ENCODE results near the gene ERC2. TPM values are rescaled to one million over a fixed set of nuclear protein-coding genes. Genes with fewer than 3 reads are reported as not detected.

The ERC2 gene
- total and polyA plus RNA-seq, 2 donors (not counting 3 experiments of a cell fraction or from before 2014, with no cell fraction given) = 5.6 to 15.5 TPM

- Histone ChIP-seq H3K9ac (replicated peaks; ENCODE audit: extremely low read depth, insufficient read depth, low read length) (no peak overlapping the region), H3K79me2 (ENCODE audit: control insufficient read depth, insufficient read depth, low read length) (no peaks in the 10 kb centered on the region), H3K4me2 (ENCODE audit: insufficient read depth, low read length) (no peak overlapping the region), H3K36me3 (ENCODE audit: control insufficient read depth in 2 of 2, extremely low read depth in 1 of 2, insufficient read depth in 2 of 2, low read length in 2 of 2) (no peaks in the 10 kb centered on the region), H3K9me1 (replicated peaks; ENCODE audit: control insufficient read depth, extremely low read depth, insufficient read depth, low read length) (no peaks in the 10 kb centered on the region), H3K27me3 (ENCODE audit: control insufficient read depth in 2 of 2, insufficient read depth in 2 of 2, low read length in 2 of 2) (no peaks in the 10 kb centered on the region), H3K4me3 (replicated peaks in 1 of 3; ENCODE audit: insufficient read depth in 1 of 3, low read depth in 1 of 3, low read length in 3 of 3) (no peak overlapping the region), H3K4me1 (ENCODE audit: control insufficient read depth, extremely low read depth, insufficient read depth, low read length) (no peaks in the 10 kb centered on the region), H4K20me1 (replicated peaks; ENCODE audit: control insufficient read depth, extremely low read depth, insufficient read depth, low read length) (no peaks in the 10 kb centered on the region), H3K9me3 (replicated peaks; ENCODE audit: control insufficient read depth, insufficient read depth, low read length) (no peaks in the 10 kb centered on the region), H3K27ac (ENCODE audit: insufficient read depth, low read depth, low read length) (no peak overlapping the region), H2AFZ (ENCODE audit: low read depth, low read length) (no peak overlapping the region)
- intact Hi-C loops (cut with micrococcal nuclease) = no loop called here
- ChIA-PET CTCF (no interaction called here), POLR2A (no interaction called here)
- dilution Hi-C loops (cut with MboI; ENCODE audit: extremely low pct_ligation_motif_present, low sequenced_read_pairs) = no loop called here
- BruUV-seq (replicated peaks) = no TSS peak
- TF ChIP-seq JUN (IDR thresholded peaks at IDR 0.05; ENCODE audit: borderline replicate concordance, insufficient read depth, insufficient read length, low read depth) = no peak
- no peak for TF ChIP-seq POLR2AphosphoS5 (IDR thresholded peaks at IDR 0.05; ENCODE audit: insufficient read depth, low read depth, low read length)
- TF ChIP-seq CTCF (IDR thresholded peaks at IDR 0.05; ENCODE audit: extremely low read depth in 1 of 2, insufficient read depth in 1 of 2, low read depth in 1 of 2, low read length in 2 of 2) = no peak
- TF ChIP-seq EZH2 (IDR thresholded peaks at IDR 0.05; ENCODE audit: borderline replicate concordance, low read depth, low read length, severe bottlenecking) = no peak
- TF ChIP-seq POLR2A (IDR thresholded peaks at IDR 0.05; ENCODE audit: low read depth, low read length) = no peak
- no peak for TF ChIP-seq MAX (IDR thresholded peaks at IDR 0.05; ENCODE audit: insufficient read depth, insufficient read length)
- TF ChIP-seq GATA2 (IDR thresholded peaks at IDR 0.05; ENCODE audit: insufficient read depth, insufficient read length, low read depth, low read length) = no peak
- TF ChIP-seq FOS (IDR thresholded peaks at IDR 0.05; ENCODE audit: borderline replicate concordance, insufficient read depth, low read length) = no peak
- no peak for TF ChIP-seq MYC (IDR thresholded peaks at IDR 0.05; ENCODE audit: low read depth, low read length)
- FAIRE-seq = no peak
- DNase-seq (ENCODE audit: low read depth, low spot score) = no peak
These were observed 805.6 kb downstream of the ERC2 start for GRCh38 chr3:55662683-55663082.
